ENCODE results near the gene ANGEL1.

The ANGEL1 gene

DNA sequence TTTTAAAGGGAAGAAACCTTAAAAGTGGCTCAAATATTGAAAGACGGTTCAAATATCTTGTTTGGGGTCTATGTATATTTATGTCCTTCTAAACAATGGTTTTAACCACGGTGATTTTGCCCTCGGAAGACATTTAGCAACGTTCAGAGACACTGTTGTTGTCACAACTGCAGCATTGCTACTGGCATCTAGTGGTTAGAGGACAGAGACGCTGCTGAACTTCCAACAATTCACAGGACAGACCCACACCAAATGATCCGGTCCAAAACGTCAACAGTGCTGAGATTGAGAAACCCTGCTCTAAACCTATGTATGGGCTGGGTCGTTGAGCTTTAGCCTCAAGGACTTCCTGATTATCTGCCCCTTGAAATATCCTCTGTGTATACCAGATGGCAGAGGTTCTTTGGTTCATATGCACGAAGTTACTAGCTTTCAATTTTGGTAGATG is 1.7 kb downstream of the ANGEL1 start:
- peaks cover 8% of the 10 kb centered on the region for H3K4me1 ChIP-seq
- H3K4me3 ChIP-seq (ENCODE audit: low read depth, low read length) = peak overlapping the region; percentile 88
- H3K36me3 ChIP-seq = peaks cover 10% of the 10 kb centered on the region
- H3K9me3 ChIP-seq = no peaks in the 10 kb centered on the region
- no peaks in the 10 kb centered on the region for H3K27me3 ChIP-seq
- peak; percentile 27 for DNase-seq
- TF ChIP-seq, protein P1, sequence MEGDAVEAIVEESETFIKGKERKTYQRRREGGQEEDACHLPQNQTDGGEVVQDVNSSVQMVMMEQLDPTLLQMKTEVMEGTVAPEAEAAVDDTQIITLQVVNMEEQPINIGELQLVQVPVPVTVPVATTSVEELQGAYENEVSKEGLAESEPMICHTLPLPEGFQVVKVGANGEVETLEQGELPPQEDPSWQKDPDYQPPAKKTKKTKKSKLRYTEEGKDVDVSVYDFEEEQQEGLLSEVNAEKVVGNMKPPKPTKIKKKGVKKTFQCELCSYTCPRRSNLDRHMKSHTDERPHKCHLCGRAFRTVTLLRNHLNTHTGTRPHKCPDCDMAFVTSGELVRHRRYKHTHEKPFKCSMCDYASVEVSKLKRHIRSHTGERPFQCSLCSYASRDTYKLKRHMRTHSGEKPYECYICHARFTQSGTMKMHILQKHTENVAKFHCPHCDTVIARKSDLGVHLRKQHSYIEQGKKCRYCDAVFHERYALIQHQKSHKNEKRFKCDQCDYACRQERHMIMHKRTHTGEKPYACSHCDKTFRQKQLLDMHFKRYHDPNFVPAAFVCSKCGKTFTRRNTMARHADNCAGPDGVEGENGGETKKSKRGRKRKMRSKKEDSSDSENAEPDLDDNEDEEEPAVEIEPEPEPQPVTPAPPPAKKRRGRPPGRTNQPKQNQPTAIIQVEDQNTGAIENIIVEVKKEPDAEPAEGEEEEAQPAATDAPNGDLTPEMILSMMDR (IDR thresholded peaks at IDR 0.05; ENCODE audit: low read depth, low read length) = peak; percentile 77

DNA sequence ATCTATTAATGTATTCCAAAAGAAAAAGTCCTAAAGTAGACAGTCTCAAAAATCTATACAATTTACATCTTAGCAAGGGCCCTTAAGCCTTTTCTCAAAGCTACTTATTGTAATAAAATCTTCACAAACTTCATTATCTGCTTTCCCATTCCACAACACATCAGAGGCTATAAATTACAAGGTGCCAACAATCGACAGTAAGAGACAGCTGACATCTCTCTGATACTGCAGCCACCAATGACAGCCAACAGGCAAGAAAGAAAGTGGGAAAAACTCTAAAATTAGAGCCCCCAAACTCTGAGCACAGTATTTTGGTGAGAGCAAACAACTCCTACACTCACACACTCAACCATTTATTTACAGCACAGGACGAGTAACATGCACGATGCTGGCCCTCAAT is 2.2 kb downstream of the ANGEL1 start:
- TF ChIP-seq, protein P1 (IDR thresholded peaks at IDR 0.05; ENCODE audit: low read depth, low read length) = no peak
- Histone ChIP-seq H3K27me3 (no peaks in the 10 kb centered on the region), H3K4me3 (ENCODE audit: low read depth, low read length) (peak overlapping the region; percentile 88), H3K4me1 (peaks cover 8% of the 10 kb centered on the region), H3K9me3 (no peaks in the 10 kb centered on the region), H3K36me3 (peaks cover 10% of the 10 kb centered on the region)
- no peak for DNase-seq

DNA sequence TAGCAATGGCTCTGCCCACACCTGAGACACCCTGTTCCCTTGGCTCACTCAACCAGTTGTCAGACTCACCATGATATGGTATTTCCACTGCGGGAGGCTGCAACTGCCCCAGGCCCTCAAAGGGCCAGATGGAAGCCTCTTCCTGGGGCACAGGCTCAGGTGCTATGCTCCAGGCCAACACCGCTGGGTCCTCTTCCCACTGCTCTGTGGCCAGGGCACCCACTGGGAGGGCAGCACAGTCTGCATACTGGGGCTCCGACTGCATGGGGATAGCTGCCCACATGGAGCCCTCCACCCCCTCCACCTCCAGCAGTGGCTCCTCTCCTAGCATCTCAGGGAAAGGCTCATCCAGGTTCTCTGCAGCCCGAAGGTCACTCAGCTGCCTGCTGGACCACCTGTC is 3.7 kb downstream of the ANGEL1 start:
- TF ChIP-seq, protein P1 (IDR thresholded peaks at IDR 0.05; ENCODE audit: low read depth, low read length) = no peak
- no peak for DNase-seq
- Histone ChIP-seq H3K27me3 (no peaks in the 10 kb centered on the region), H3K36me3 (peaks cover 17% of the 10 kb centered on the region), H3K4me1 (peaks cover 8% of the 10 kb centered on the region), H3K9me3 (no peaks in the 10 kb centered on the region; the same call in 1 of the 2 replicates), H3K4me3 (ENCODE audit: low read depth, low read length) (no peak overlapping the region)

DNA sequence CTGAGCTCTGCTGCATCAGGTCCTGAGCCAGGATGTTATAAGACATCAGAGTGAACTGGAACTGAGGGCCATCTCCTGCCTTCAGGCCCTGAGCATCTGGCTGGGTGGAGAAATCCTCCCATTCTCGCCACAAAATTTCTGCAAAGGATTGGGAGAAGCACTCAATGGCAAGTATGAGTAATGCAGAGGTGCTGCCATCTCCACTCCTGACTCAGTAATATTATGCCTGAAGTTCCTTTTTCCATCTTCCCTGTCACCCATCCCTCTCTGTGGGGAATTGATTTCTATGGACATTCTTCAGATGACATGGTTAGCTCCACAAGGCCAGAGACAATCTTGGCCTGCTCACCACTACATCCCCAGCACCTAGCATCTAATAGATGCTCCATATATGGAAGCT is 4.7 kb downstream of the ANGEL1 start:
- Histone ChIP-seq H3K36me3 (peaks cover 27% of the 10 kb centered on the region), H3K9me3 (no peaks in the 10 kb centered on the region; the same call in 1 of the 2 replicates), H3K4me1 (peaks cover 4% of the 10 kb centered on the region), H3K4me3 (ENCODE audit: low read depth, low read length) (no peak overlapping the region), H3K27me3 (no peaks in the 10 kb centered on the region)
- DNase-seq = no peak
- TF ChIP-seq, protein P1 (IDR thresholded peaks at IDR 0.05; ENCODE audit: low read depth, low read length) = no peak

DNA sequence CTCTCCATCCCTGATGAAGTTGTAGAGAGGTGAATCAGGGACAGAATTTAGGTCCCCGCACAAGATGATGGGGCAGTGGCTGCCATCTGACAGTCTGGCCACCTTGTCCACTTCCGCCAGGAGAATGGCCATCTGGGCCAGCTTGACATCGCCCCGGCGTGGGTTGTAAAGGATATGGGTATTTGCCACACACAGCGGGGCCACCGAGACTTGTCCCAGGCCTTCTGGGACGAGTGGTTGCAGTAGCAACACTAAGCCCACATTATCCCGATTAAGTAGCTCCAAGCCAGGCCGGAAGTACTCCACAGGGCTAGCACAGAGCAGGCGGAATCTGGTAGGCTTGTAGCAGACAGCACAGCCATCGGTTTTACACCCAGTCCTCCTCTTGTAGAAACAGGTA is 6.2 kb downstream of the ANGEL1 start:
- H3K36me3 ChIP-seq = peaks cover 32% of the 10 kb centered on the region
- H3K4me1 ChIP-seq = peaks cover 4% of the 10 kb centered on the region; the same call in 1 of the 2 replicates
- TF ChIP-seq, protein P1 (IDR thresholded peaks at IDR 0.05; ENCODE audit: low read depth, low read length) = no peak
- DNase-seq = no peak
- H3K4me3 ChIP-seq (ENCODE audit: low read depth, low read length) = no peak overlapping the region
- no peaks in the 10 kb centered on the region; the same call in 1 of the 2 replicates for H3K9me3 ChIP-seq
- H3K27me3 ChIP-seq = no peaks in the 10 kb centered on the region

DNA sequence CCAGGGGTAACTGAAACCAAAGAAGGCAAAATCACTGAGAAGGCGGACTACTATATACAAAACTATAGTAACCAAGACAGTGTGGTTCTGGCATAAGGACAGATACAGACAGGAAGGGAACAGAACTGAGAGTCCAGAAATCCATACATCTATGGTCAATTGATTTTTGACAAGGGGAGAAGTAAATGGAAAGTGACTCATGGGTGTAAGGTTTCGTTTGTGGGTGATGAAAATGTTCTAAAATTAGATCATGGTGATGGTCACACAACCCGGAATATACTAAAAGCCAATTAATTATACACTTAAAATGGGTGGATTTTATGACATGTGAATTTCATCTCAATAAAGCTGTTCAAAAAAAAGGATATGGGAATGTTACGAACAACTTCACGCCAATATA is 18.7 kb downstream of the ANGEL1 start:
- peaks cover 25% of the 10 kb centered on the region for H3K36me3 ChIP-seq
- no peaks in the 10 kb centered on the region for H3K4me1 ChIP-seq
- no peaks in the 10 kb centered on the region for H3K27me3 ChIP-seq
- H3K4me3 ChIP-seq (ENCODE audit: low read depth, low read length) = no peak overlapping the region
- DNase-seq = no peak
- TF ChIP-seq, protein P1 (IDR thresholded peaks at IDR 0.05; ENCODE audit: low read depth, low read length) = no peak
- no peaks in the 10 kb centered on the region for H3K9me3 ChIP-seq
